DOHH2 (cell line): ENCODE data around the gene SCN7A.

Experiments
- EZH2phosphoT487 ChIP-seq: fragments of 200-600 bp; sonication (generic); IDR thresholded peaks from 2 replicates; pipeline ENCODE4 v1.6.1; 2017; ENCODE audit warnings: borderline replicate concordance, mild to moderate bottlenecking, antibody characterized with exemption, low read length, moderate library complexity, mixed read lengths
- TF ChIP-seq, protein P1 (sequence below): fragments of 200-600 bp; sonication (generic); IDR thresholded peaks from one replicate; pipeline ENCODE4 v1.5.1; 2014; ENCODE audit warnings: antibody characterized with exemption, mild to moderate bottlenecking, low read depth, low read length; ENCODE audit not compliant: poor library complexity, severe bottlenecking

GRCh38 chr2:166405569-166405926 lies 88.5 kb downstream of the SCN7A start:
- TF ChIP-seq, protein P1, sequence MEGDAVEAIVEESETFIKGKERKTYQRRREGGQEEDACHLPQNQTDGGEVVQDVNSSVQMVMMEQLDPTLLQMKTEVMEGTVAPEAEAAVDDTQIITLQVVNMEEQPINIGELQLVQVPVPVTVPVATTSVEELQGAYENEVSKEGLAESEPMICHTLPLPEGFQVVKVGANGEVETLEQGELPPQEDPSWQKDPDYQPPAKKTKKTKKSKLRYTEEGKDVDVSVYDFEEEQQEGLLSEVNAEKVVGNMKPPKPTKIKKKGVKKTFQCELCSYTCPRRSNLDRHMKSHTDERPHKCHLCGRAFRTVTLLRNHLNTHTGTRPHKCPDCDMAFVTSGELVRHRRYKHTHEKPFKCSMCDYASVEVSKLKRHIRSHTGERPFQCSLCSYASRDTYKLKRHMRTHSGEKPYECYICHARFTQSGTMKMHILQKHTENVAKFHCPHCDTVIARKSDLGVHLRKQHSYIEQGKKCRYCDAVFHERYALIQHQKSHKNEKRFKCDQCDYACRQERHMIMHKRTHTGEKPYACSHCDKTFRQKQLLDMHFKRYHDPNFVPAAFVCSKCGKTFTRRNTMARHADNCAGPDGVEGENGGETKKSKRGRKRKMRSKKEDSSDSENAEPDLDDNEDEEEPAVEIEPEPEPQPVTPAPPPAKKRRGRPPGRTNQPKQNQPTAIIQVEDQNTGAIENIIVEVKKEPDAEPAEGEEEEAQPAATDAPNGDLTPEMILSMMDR, result no peak
- no peak for TF ChIP-seq EZH2phosphoT487
